ENCODE data around the gene MIPOL1. TPM values are rescaled to one million over a fixed set of nuclear protein-coding genes. Genes with fewer than 3 reads are reported as not detected.

Gene MIPOL1
- total RNA-seq, 1 experiment from 2014 or later: 15.4 TPM

DNA sequence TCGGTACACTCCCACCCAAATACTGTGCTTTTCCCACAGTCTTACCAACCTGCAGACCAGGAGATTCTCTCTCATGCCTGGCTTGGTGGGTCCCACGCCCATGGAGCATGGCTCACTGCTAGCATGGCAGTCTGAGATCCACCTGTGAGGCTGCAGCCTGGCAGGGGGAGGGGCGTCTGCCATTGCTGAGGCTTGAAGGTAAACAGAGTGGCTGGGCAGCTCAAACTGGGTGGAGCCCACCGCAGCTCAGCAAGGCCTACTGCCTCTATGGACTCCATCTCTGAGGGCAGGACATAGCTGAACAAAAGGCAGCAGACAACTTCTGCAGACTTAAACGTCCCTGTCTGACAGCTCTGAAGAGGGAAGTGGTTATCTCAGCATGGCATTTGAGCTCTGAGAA is 304.1 kb downstream of the MIPOL1 start:
- ChIA-PET RAD21 (ENCODE audit: low non-redundant PET in 1 of 2, low total read pairs in 2 of 2, uncharacterized antibody in 2 of 2, unreplicated experiment in 2 of 2) (no interaction called here), POLR2A (no interaction called here), CTCF (no interaction called here)
- BruUV-seq (replicated peaks): no TSS peak
- Histone ChIP-seq H3K4me1 (ENCODE audit: control insufficient read depth in 1 of 2, insufficient read depth in 2 of 2, low read length in 2 of 2) (no peaks in the 10 kb centered on the region), H3K9ac (ENCODE audit: low read length) (no peak overlapping the region), H3K4me3 (replicated peaks in 1 of 2; ENCODE audit: low read depth in 1 of 2, low read length in 2 of 2) (no peak overlapping the region), H3K36me3 (ENCODE audit: control insufficient read depth in 1 of 2, insufficient read depth in 2 of 2, low read length in 2 of 2) (no peaks in the 10 kb centered on the region), H3K4me2 (ENCODE audit: low read length) (no peak overlapping the region), H4K20me1 (ENCODE audit: insufficient read depth) (no peaks in the 10 kb centered on the region), H3K79me2 (ENCODE audit: insufficient read depth, low read length) (no peaks in the 10 kb centered on the region), H2AFZ (ENCODE audit: low read depth, low read length, poor library complexity, severe bottlenecking) (no peak overlapping the region), H3K9me3 (ENCODE audit: control insufficient read depth in 1 of 2, insufficient read depth in 1 of 2, low read depth in 1 of 2, low read length in 2 of 2) (no peaks in the 10 kb centered on the region), H3K27me3 (ENCODE audit: insufficient read depth, low read length) (no peaks in the 10 kb centered on the region), H3K9me2 (ENCODE audit: insufficient read depth) (no peaks in the 10 kb centered on the region), H3K27ac (ENCODE audit: low read depth, low read length) (no peak overlapping the region)
- DNase-seq (ENCODE audit: low read depth, low spot score): no peak
- no peak for ATAC-seq
- intact Hi-C loops (cut with micrococcal nuclease): no loop called here
- TF ChIP-seq, protein P1, sequence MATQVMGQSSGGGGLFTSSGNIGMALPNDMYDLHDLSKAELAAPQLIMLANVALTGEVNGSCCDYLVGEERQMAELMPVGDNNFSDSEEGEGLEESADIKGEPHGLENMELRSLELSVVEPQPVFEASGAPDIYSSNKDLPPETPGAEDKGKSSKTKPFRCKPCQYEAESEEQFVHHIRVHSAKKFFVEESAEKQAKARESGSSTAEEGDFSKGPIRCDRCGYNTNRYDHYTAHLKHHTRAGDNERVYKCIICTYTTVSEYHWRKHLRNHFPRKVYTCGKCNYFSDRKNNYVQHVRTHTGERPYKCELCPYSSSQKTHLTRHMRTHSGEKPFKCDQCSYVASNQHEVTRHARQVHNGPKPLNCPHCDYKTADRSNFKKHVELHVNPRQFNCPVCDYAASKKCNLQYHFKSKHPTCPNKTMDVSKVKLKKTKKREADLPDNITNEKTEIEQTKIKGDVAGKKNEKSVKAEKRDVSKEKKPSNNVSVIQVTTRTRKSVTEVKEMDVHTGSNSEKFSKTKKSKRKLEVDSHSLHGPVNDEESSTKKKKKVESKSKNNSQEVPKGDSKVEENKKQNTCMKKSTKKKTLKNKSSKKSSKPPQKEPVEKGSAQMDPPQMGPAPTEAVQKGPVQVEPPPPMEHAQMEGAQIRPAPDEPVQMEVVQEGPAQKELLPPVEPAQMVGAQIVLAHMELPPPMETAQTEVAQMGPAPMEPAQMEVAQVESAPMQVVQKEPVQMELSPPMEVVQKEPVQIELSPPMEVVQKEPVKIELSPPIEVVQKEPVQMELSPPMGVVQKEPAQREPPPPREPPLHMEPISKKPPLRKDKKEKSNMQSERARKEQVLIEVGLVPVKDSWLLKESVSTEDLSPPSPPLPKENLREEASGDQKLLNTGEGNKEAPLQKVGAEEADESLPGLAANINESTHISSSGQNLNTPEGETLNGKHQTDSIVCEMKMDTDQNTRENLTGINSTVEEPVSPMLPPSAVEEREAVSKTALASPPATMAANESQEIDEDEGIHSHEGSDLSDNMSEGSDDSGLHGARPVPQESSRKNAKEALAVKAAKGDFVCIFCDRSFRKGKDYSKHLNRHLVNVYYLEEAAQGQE (IDR thresholded peaks at IDR 0.05; ENCODE audit: low read depth): no peak
- TF ChIP-seq SP1 (IDR thresholded peaks at IDR 0.05; ENCODE audit: low read depth): no peak
- no peak for TF ChIP-seq POLR2AphosphoS5 (IDR thresholded peaks at IDR 0.05; ENCODE audit: low read depth, low read length)
- TF ChIP-seq CBX3 (IDR thresholded peaks at IDR 0.05; ENCODE audit: low read depth): no peak
- TF ChIP-seq EZH2 (IDR thresholded peaks at IDR 0.05): no peak
- TF ChIP-seq, protein P2, sequence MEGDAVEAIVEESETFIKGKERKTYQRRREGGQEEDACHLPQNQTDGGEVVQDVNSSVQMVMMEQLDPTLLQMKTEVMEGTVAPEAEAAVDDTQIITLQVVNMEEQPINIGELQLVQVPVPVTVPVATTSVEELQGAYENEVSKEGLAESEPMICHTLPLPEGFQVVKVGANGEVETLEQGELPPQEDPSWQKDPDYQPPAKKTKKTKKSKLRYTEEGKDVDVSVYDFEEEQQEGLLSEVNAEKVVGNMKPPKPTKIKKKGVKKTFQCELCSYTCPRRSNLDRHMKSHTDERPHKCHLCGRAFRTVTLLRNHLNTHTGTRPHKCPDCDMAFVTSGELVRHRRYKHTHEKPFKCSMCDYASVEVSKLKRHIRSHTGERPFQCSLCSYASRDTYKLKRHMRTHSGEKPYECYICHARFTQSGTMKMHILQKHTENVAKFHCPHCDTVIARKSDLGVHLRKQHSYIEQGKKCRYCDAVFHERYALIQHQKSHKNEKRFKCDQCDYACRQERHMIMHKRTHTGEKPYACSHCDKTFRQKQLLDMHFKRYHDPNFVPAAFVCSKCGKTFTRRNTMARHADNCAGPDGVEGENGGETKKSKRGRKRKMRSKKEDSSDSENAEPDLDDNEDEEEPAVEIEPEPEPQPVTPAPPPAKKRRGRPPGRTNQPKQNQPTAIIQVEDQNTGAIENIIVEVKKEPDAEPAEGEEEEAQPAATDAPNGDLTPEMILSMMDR (IDR thresholded peaks at IDR 0.05 in 2 of 3, conservative IDR thresholded peaks at IDR 0.05 in 1 of 3; ENCODE audit: borderline replicate concordance in 1 of 3, insufficient read depth in 1 of 3, low read depth in 2 of 3, low read length in 2 of 3): no peak
- no peak for TF ChIP-seq JUND (IDR thresholded peaks at IDR 0.05)
- no peak for TF ChIP-seq RAD21 (IDR thresholded peaks at IDR 0.05; ENCODE audit: low read depth)
- no peak for TF ChIP-seq SIN3A (IDR thresholded peaks at IDR 0.05; ENCODE audit: low read depth)
- no peak for TF ChIP-seq SRF (IDR thresholded peaks at IDR 0.05; ENCODE audit: low read depth)
- no peak for TF ChIP-seq ZFX (IDR thresholded peaks at IDR 0.05)

Data from HCT116 (cell line).